Superior temporal gyrus (tissue), 1 donor: ENCODE data around the gene FBXO30.

Experiments
- DNase-seq: peaks from one replicate; pipeline ENCODE4 v3.0.0-alpha.2; 2016; ENCODE audit errors: extremely low spot score

The FBXO30 gene

DNA sequence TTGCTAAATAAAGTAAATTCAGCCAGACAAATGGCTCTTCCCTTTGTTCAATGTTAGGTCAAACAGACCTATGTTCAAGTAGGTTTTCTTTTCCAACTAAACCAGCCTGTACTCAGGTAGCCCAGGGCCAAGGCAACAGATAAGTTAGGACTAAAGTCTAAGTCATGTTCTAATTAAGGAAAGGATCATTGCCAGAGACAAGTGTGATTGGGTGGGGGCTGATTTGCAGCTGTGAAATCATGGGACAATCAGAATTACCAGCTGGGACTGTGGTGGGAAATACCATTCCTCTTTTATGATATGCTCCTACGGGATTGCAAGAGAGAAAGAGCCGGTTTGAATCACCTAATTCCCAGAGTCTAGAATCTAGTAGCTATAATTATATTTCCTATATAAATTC, 4.2 kb upstream of the FBXO30 start:
- no peak for DNase-seq

DNA sequence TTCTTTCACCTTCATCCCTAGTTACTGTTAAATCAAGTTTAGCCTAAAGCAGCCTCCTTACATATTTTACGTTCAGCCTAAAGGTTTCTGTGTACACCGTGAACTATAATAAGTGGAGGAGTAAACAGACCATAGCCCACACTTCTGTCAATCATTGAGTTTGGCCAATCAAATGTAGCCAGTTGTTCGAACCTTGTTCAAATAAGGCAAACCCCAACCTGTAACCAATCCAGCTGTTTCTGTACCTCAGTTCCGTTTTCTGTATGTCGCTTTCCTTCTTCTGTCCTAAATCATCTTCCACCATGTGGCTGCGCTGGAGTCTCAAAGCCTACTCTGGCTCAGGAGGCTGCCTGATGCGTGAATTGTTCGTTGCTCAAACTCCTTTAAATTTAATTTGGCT, 1.8 kb upstream of the FBXO30 start:
- DNase-seq: no peak

DNA sequence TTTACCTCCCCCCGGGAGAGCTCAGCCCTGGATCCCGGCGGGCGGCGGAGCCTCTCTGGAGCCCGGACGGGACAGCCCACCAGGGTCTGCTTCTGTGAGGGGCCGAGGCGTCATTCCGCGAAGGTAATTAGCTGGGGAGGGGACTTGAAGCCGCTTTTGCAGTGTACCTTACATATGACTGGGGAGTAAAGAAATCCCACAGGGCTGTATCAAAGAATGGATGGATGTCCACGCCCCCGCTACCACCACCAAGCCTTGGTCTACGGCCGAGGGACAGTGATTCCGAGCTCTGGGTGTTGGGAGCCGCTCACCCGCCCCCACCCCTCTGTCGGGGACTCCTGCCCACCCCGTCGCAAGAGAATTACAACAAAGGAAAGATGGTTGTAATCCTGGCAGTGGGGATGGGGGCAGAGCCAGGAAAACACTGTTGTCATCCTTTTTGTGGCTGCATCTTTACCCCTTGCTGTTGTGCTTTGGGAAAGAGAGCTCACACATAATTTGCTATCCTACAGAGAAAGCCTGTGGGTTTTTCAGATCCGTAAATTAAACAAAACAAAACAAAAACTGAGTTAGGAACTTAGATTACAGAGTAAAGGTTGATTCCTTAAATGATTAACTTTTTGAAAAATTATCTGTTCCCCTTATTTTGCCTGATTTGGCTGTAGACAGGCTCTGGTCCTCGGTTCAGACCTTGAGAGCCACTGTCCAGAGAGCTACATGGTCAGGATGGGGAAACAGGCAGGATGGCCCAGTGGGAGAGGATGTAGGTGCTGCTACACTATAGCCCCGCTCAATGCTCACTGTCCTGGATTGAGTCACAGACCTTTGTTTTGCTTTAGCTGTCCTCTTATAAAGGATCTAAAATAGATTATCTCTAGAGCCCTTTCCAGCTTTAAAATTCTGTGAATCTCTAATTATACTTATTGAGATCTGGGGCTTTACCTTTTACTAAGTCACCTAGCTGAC, 997 bp upstream of the FBXO30 start:
- peak; percentile 17 for DNase-seq

DNA sequence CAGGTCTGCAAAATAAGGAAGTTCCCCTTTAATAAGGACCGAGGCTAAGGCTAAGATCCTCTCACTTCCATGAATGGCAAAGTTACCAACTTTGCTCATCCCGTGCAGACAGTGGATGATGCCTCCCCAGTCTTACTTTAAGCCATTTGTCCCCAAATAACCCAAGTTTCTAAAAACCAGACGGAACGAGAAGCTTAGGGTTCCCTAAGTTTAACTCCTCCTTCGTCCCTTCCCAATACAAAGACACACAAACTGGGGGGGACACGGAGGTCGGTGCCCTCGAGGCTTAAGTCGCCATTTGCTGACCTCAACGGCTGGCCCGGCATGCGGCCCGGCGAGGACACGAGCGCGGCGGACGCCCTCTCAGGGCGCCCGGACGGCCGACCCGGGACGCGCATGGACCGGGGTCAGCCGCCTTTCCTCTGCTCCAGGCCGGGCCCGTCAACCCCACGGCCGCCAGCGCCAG, 527 bp downstream of the FBXO30 start:
- DNase-seq: no peak

DNA sequence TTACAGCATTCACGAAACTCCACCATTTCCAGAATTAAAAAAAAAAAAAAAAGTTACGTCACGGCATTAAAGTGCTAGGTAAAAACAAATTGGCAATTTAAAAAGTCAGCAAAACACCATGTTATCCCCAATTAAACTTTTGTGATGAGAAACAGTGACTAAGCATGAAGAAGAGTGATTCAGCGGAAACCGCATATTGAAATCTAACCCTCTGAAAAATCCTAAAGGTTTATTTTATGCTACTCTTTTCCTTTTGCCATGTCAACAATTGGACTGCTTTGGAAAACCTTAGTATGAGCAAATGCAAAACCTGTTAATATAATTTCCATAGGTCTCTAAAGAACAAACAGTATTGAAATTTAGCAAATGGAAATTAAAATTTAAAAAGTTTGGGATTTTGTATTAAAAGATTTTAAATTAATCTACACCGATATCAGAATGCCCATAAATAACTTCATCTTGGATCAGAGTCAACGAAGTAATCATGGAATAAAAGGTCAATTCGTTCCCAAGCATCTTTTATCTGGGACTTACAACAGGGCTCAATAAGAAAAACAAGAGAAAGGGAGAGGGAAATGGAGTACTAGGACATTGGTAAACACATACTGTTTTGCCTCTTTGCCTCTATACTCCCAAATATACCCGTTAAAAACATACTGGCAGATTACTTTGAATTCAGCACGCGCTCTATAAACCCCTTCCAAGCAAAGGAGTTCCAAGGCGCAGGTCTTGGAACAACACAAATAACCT, 1.1 kb downstream of the FBXO30 start:
- DNase-seq: peak; percentile 60

DNA sequence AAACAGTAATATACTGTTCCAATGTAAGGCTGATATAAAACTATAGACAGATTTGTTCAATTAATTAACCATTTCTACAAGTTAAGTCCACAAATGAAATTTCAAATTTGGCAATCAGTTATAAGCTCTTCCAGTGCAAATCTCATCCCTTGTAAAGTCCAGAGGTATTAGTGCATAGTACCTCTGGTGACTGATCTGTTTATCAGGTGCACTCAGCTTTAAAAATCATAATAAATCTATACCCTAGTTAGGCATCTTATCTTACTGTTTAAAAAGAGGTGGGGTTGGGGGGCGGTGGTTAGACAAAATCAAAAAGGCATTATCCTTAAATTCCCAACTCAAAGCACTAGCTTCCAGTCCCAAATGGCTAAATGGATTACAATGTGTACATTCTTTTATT, 2.9 kb downstream of the FBXO30 start:
- no peak for DNase-seq

DNA sequence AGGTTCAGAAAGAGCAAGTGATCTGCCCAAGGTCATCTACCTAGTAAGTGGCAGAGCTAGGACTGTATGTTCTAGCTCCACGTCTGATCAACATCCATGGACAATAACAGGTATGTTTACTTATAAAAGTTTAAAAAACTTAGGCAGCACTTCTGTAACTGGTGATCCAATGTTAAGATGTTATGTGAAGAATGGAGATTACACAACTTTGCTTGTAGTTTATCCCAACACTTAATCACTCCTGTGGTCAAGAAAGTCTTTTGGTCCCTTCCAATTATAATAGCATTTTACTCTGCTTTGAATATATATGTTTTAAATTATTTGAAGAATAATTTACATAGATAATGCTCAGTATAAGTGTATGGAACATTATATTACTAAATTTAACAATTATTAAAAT, 4.8 kb downstream of the FBXO30 start:
- DNase-seq: no peak

DNA sequence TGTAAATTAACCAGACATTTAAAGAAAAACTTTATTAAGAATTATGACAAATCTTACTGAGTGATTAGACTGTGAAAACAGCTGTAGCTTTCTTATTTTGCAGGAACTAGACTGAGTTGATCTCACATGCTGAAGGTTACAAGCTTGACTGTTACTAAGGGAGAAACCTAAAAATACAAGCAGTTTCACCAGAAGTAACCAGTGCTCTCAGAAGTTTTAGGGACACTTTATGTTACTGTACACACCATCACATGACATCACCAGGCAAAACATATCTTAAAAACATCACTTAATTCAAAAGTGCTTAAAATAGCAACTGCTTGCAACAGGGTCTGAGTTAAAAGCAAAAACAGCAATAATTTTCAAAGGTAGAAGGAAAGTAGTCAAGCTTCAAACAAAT, 5.4 kb downstream of the FBXO30 start:
- no peak for DNase-seq

DNA sequence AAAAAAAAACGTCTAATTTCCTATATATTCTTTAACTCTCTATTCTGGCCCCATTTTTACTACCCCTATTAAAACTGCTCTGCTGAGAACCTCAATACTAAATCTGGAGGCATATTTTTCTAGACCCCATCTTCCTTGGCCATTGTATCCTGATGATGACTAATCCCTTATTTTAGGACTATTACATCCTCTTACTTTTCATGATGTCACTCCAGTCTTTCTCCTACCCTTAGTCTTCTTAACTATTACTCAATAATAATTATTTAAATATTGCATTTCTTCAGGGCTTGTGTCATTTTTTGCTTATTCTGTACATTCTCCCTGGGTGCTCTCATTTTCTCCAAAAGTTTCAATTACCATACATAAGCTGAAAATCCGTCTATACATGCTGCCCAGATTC, 6.4 kb downstream of the FBXO30 start:
- no peak for DNase-seq

DNA sequence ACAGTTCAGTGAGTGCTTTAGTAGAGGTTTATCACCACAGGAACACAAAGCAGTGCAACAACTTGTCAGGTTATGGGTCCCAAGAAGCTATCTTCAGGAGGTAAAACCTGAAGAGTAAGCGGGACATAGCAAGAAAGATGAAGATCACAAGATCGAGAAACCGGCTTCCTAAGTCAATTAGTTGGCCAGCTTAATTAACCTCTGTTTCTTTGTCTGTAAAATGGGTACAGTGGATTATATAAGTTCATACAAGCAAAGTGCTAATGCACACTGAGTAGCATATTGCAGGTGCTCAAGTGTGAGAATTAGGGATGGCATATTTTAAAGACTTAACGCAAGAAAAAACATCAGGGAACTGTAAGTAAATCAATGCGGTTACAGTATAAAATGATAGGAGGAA, 12.5 kb downstream of the FBXO30 start:
- no peak for DNase-seq

DNA sequence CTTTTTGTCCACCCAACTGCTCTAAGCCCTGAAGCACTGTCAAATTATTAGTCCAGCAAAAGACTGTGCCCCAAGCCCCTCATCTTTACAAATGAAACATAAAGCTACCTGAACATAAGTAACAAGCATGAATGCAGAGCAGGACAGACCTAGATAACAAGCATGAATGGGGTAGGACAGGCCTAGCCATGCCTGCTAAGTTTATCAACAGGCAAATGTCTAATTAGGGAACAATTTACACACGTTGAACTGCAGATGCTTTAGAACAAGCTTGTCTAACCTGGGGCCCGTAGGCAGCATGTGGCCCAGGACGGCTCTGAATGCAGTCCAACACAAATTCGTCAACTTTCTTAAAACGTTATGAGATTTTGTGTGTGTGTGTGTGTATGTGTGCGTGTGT, 13.6 kb downstream of the FBXO30 start:
- no peak for DNase-seq

DNA sequence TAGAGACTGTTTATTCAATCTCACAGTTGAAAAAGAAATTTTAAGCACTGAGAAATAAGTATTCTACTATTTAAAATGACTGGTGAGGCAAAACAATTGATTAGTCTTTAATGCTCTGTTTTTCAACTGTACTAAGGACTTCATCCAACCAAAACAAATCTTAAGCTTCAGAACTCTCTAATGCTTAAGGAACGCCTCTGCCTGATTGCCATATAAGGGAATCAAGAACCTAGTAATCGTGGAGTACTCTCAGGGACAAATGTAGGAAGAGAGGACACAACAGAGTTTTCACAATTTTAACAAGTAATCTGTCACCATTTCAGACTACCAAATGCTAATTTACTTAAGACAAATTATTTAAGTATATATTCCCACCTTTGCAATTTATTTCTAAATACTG, 16.1 kb downstream of the FBXO30 start:
- no peak for DNase-seq

DNA sequence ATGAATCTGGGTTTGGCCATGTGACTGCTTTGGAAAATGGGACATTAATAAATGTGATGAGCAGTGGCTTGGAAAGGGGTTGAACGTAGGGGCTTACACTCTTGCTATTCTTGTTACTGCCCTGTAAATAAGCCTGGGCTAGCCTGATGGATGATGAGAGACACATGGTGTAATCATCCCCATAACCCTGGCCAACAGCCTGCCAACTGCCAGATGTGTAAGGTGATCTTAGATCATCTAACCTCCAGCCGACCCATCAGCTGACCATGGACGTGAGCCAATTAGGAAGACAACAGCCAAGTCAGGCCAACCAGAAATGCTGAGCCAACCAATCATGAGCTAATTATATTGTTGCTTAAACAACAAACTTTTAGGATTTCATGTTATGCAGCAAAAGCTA, 25.2 kb downstream of the FBXO30 start:
- DNase-seq: no peak

DNA sequence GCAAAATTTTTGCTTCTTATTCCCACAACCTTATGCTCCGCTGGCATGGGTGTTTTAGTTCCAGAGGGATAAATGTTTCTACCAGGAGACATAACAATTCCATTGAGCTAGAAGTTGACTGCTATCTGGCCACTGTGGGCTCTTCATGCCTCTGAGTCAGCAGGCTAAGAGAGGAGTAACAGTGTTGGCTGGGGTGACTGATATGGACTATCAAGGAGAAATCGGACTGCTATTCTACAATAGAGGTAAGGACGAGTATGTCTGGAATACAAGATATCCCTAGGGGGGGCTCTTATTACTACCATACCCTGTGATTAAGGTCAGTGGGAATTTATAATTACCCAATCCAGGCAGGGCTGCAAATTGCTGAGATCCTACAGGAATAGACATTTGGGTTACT, 26.9 kb downstream of the FBXO30 start:
- DNase-seq: no peak

DNA sequence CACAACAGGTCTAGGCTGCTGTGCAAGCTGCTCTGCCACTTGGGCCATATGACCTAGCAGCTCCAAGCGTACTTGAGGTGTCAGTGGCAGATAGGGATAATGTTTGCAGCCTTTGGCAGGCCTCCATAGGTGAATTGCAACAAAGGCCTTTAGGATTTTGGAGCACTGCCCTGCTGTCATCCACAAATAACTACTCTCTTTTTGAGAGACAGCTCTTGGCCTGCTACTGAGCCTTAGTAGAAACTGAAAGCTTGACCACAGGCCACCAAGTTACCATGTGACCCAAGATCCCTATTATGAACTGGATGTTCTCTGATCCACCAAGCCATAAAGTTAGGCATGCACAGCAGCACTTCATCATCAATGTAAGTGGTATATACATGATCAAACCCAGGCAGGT, 29.9 kb downstream of the FBXO30 start:
- no peak for DNase-seq

DNA sequence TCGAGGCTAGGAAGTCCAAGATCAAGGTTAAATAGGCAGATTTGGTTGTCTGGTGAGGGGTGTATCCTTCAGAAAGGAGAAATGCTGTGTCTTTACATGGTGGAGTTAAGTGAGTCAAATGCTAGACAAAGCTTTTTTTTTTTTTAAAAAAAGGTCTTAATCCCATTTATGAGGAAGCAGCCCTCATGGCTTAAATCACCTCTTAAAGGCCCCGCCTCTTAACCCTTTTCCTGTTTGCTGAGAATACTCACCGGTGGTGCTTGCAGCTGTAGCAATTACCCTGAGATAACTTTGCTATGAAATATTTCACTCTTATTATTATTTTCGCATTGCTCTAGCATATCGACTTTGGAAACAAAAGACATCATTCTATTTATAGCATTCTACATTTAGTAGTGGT, 30.8 kb downstream of the FBXO30 start:
- no peak for DNase-seq

DNA sequence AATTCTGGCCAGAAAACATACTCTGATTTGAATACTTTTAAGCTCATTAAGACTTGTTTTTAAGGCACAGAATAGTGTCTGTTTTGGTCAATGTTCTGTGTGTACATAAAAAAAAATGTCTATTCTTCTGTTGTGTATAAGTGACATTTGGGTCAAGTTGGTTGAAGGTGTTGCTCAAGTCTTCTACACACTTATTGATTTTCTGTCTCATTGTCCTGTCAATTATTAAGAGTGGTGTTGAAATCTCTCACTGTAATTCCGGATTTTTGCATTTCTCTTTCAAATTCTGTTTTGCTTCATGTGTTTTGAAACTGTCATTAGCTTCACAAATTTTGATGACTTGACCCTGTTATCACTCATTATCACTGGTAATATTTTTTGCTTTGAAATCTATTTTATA, 41.7 kb downstream of the FBXO30 start:
- no peak for DNase-seq

DNA sequence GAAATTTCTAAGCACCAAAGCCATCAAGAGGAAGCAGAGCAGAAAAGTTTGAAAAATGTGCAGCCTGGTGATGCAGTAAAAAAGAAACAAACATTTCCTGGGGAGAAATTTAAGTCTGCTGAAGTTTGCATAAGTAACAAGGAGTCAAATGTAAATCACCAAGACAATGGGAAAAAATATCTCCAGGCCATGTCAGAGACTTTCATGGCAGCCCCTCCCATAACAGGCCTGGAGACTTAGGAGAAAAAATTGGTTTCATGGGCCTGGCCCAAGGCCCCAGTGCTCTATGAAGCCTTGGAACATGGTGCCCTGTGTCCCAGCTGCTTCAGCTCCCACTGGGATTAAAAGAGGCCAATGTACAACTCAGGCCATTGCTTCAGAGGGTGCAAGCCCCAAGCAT, 49.1 kb downstream of the FBXO30 start:
- DNase-seq: no peak

DNA sequence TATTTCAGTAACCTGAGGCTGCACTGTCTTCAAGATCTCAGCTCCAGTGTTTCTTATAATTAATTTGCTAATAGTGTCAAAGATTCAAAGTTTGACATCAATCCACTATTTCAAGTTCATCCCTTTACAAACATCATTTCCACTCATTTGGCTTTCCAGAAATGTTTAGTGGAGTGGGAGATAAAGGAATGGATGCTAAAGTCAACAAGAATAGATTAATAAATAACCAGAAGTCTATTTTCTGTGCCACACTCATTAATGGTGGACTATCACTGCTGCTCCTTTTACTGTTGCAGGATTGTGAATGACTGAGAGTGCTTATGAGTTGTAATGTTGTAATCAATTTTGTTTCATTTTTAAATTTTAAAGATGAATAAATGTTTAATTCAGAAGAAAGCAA, 50.9 kb downstream of the FBXO30 start:
- no peak for DNase-seq

DNA sequence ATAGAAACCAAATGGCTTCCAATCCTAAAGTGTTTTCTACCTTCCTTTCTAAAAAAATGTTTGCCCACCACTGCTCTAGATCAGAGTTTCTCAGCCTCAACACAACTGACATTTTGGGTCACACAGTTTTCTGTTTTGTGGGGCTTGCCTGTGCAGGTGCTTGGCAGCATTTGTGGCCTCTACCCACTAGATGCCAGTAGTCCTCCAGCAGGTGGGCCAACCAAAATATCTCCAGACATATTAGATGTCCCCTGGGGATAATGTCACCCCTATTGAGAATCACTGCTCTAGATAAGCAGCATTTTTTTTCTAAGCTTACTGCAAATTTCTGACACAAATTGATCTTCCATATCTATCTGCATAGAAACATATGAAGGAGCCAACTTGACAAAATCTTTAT, 53.0 kb downstream of the FBXO30 start:
- no peak for DNase-seq

DNA sequence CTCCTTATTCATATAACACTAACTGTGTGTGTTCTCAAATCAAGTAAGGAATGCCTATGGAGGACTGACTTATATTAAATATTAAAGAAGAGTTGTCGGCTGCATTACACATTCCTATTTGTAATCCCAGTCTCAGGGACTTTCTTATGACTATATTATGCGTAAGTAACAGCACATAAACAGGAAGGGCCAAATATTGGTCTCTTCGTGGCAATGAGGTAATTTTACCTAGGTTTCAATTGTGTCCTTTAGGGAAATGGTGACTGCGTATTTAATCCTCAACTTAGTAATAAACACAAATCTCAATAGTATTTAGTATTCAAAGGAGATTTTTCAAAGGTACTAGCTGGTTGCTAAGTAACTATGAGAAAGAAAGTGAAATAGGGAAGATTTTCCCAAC, 56.5 kb downstream of the FBXO30 start:
- DNase-seq: no peak

DNA sequence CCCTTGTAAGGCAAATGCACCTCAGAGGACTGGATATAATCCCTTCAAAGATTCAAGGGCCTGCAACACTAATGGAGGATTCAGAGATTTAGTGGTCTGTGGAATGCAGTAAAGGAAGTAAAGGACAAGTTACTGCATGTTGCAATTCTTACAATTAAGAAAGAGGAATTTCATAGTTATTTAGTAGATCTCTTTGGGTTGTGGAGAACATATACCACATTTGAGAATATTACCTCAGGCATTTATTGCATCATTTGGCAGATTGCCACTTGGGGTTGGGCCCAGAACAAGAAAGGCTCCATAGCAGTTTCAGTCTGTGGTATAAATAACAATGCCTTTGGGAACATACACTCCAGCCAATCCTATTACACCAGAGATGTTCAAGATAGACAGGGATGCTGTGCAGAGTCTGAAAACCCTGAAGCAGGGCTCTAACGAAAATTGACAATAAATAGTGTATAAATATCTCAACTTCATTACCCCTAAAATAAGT, 58.4 kb downstream of the FBXO30 start:
- DNase-seq: no peak

DNA sequence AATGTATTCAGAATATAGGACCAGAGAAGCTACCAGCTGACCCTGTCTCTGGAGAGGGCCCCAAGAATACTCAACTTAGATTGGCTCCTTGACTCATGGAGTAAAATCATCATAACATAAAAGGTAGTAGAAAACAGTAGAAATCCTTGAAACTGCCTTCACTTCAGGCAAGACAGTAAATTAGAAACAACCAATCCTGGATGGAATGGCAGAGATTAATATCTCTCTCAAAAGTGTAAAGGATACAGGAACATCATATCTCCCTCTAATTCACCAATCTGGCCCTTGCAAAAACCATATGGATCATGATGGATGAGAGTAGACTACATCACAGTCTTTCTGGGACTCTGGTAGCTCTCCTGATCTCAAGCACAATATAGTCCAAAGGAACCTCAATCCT, 58.9 kb downstream of the FBXO30 start:
- no peak for DNase-seq
